ENCODE measurements around the gene MED12L.

Gene MED12L

GRCh38 chr3:151328298-151328995 lies 243.0 kb downstream of the MED12L start:
- ATAC-seq: no peak
- peak overlapping the region; percentile 42 for H3K4me3 Mint-ChIP-seq

GRCh38 chr3:151329363-151329762 lies 243.9 kb downstream of the MED12L start, which contains the start of gene P2RY13:
Gene P2RY13 (minus strand): TSS chr3:151329549. CDS start chr3:151329528, 21 bp downstream.
- H3K4me1 Mint-ChIP-seq: peaks cover 6% of the 10 kb centered on the region
- no peaks in the 10 kb centered on the region for H3K27me3 Mint-ChIP-seq
- no peaks in the 10 kb centered on the region for H3K9me3 Mint-ChIP-seq
- H3K36me3 Mint-ChIP-seq: no peaks in the 10 kb centered on the region
- peak within 1 kb of the TSS; percentile 42 for H3K4me3 Mint-ChIP-seq
- ATAC-seq: no peak
- peak within 1 kb of the TSS; percentile 35 for H3K27ac Mint-ChIP-seq

More at GRCh38 chr3:151328298-151328995, 243.0 kb downstream of the MED12L start:
- Mint-ChIP-seq H3K27ac (peak overlapping the region; percentile 35), H3K27me3 (no peaks in the 10 kb centered on the region), H3K36me3 (no peaks in the 10 kb centered on the region), H3K4me1 (peaks cover 6% of the 10 kb centered on the region), H3K9me3 (no peaks in the 10 kb centered on the region)

GRCh38 chr3:151330379-151330778 lies 244.9 kb downstream of the MED12L start:
- ATAC-seq: no peak

GRCh38 chr3:151330899-151331298 lies 245.4 kb downstream of the MED12L start:
- Mint-ChIP-seq H3K9me3 (no peaks in the 10 kb centered on the region), H3K4me1 (peaks cover 6% of the 10 kb centered on the region), H3K4me3 (no peak overlapping the region), H3K27ac (no peak overlapping the region), H3K27me3 (no peaks in the 10 kb centered on the region), H3K36me3 (no peaks in the 10 kb centered on the region)
- ATAC-seq: no peak

More at GRCh38 chr3:151330379-151330778, 244.9 kb downstream of the MED12L start:
- H3K27ac Mint-ChIP-seq: no peak overlapping the region
- H3K27me3 Mint-ChIP-seq: no peaks in the 10 kb centered on the region
- no peak overlapping the region for H3K4me3 Mint-ChIP-seq
- H3K36me3 Mint-ChIP-seq: no peaks in the 10 kb centered on the region
- peaks cover 6% of the 10 kb centered on the region for H3K4me1 Mint-ChIP-seq
- H3K9me3 Mint-ChIP-seq: no peaks in the 10 kb centered on the region

- Mint-ChIP-seq H3K4me3 (no peak overlapping the region), H3K9me3 (no peaks in the 10 kb centered on the region), H3K27me3 (no peaks in the 10 kb centered on the region), H3K4me1 (peaks cover 6% of the 10 kb centered on the region), H3K27ac (no peak overlapping the region), H3K36me3 (no peaks in the 10 kb centered on the region)
- no peak for ATAC-seq
These were observed 246.2 kb downstream of the MED12L start for GRCh38 chr3:151331696-151332095.

GRCh38 chr3:151345859-151346258 lies 260.4 kb downstream of the MED12L start:
- H3K27ac Mint-ChIP-seq: no peak overlapping the region
- H3K36me3 Mint-ChIP-seq: no peaks in the 10 kb centered on the region
- ATAC-seq: no peak
- no peak overlapping the region for H3K4me3 Mint-ChIP-seq
- H3K9me3 Mint-ChIP-seq: no peaks in the 10 kb centered on the region
- H3K27me3 Mint-ChIP-seq: peaks cover 7% of the 10 kb centered on the region
- H3K4me1 Mint-ChIP-seq: peaks cover 16% of the 10 kb centered on the region

GRCh38 chr3:151346292-151346691 lies 260.8 kb downstream of the MED12L start:
- H3K9me3 Mint-ChIP-seq: no peaks in the 10 kb centered on the region
- H3K27ac Mint-ChIP-seq: no peak overlapping the region
- no peak overlapping the region for H3K4me3 Mint-ChIP-seq
- peaks cover 21% of the 10 kb centered on the region for H3K4me1 Mint-ChIP-seq
- no peaks in the 10 kb centered on the region for H3K36me3 Mint-ChIP-seq
- no peak for ATAC-seq
- H3K27me3 Mint-ChIP-seq: peaks cover 7% of the 10 kb centered on the region

- no peaks in the 10 kb centered on the region for H3K36me3 Mint-ChIP-seq
- no peak overlapping the region for H3K4me3 Mint-ChIP-seq
- no peak for ATAC-seq
- H3K27me3 Mint-ChIP-seq: peaks cover 7% of the 10 kb centered on the region
- no peak overlapping the region for H3K27ac Mint-ChIP-seq
- H3K4me1 Mint-ChIP-seq: peaks cover 32% of the 10 kb centered on the region
- H3K9me3 Mint-ChIP-seq: no peaks in the 10 kb centered on the region
These were observed 262.0 kb downstream of the MED12L start for GRCh38 chr3:151347432-151347831.

GRCh38 chr3:151350656-151351055 lies 265.2 kb downstream of the MED12L start:
- H3K27me3 Mint-ChIP-seq: peaks cover 6% of the 10 kb centered on the region
- no peak for ATAC-seq
- H3K4me3 Mint-ChIP-seq: no peak overlapping the region
- no peaks in the 10 kb centered on the region for H3K36me3 Mint-ChIP-seq
- no peak overlapping the region for H3K27ac Mint-ChIP-seq
- H3K4me1 Mint-ChIP-seq: peaks cover 35% of the 10 kb centered on the region
- no peaks in the 10 kb centered on the region for H3K9me3 Mint-ChIP-seq

- Mint-ChIP-seq H3K27ac (peak overlapping the region; percentile 63), H3K4me1 (peaks cover 29% of the 10 kb centered on the region), H3K36me3 (no peaks in the 10 kb centered on the region), H3K27me3 (peaks cover under 1% of the 10 kb centered on the region), H3K9me3 (no peaks in the 10 kb centered on the region), H3K4me3 (peak overlapping the region; percentile 52)
- ATAC-seq: peak; percentile 68
These were observed 265.8 kb downstream of the MED12L start for GRCh38 chr3:151351219-151351618.

- Mint-ChIP-seq H3K4me3 (peak overlapping the region; percentile 52), H3K9me3 (no peaks in the 10 kb centered on the region), H3K27ac (peak overlapping the region; percentile 63), H3K4me1 (peaks cover 30% of the 10 kb centered on the region), H3K36me3 (no peaks in the 10 kb centered on the region), H3K27me3 (no peaks in the 10 kb centered on the region)
- peak; percentile 43 for ATAC-seq
These were observed 266.2 kb downstream of the MED12L start for GRCh38 chr3:151351648-151352047.

GRCh38 chr3:151356794-151357462 lies 271.5 kb downstream of the MED12L start:
- no peak for ATAC-seq
- Mint-ChIP-seq H3K4me1 (peaks cover 22% of the 10 kb centered on the region), H3K9me3 (no peaks in the 10 kb centered on the region), H3K4me3 (no peak overlapping the region), H3K27me3 (no peaks in the 10 kb centered on the region), H3K36me3 (no peaks in the 10 kb centered on the region), H3K27ac (peak overlapping the region; percentile 41)

- H3K4me3 Mint-ChIP-seq: no peak overlapping the region
- H3K27me3 Mint-ChIP-seq: no peaks in the 10 kb centered on the region
- peaks cover 16% of the 10 kb centered on the region for H3K4me1 Mint-ChIP-seq
- no peak for ATAC-seq
- H3K9me3 Mint-ChIP-seq: no peaks in the 10 kb centered on the region
- no peaks in the 10 kb centered on the region for H3K36me3 Mint-ChIP-seq
- H3K27ac Mint-ChIP-seq: peak overlapping the region; percentile 41
These were observed 272.0 kb downstream of the MED12L start for GRCh38 chr3:151357463-151357850.

- Mint-ChIP-seq H3K4me1 (peaks cover under 1% of the 10 kb centered on the region), H3K36me3 (no peaks in the 10 kb centered on the region), H3K27me3 (no peaks in the 10 kb centered on the region), H3K9me3 (no peaks in the 10 kb centered on the region), H3K4me3 (no peak overlapping the region), H3K27ac (no peak overlapping the region)
- no peak for ATAC-seq
These were observed 277.3 kb downstream of the MED12L start for GRCh38 chr3:151362751-151363174.

GRCh38 chr3:151366993-151367392 lies 281.5 kb downstream of the MED12L start:
- Mint-ChIP-seq H3K9me3 (no peaks in the 10 kb centered on the region), H3K27ac (no peak overlapping the region), H3K4me1 (no peaks in the 10 kb centered on the region), H3K27me3 (no peaks in the 10 kb centered on the region), H3K4me3 (no peak overlapping the region), H3K36me3 (no peaks in the 10 kb centered on the region)
- ATAC-seq: no peak

GRCh38 chr3:151367448-151367847 lies 282.0 kb downstream of the MED12L start:
- ATAC-seq: no peak
- no peaks in the 10 kb centered on the region for H3K4me1 Mint-ChIP-seq
- no peaks in the 10 kb centered on the region for H3K9me3 Mint-ChIP-seq
- no peak overlapping the region for H3K4me3 Mint-ChIP-seq
- H3K27me3 Mint-ChIP-seq: no peaks in the 10 kb centered on the region
- H3K27ac Mint-ChIP-seq: no peak overlapping the region
- H3K36me3 Mint-ChIP-seq: no peaks in the 10 kb centered on the region

Measured in stimulated activated memory B cell treated with anti-CD40 and anti-IgM and Interleukin-4, amounts not matched to agents 10 μg/mL and 1 μg/mL and 100 μg/mL, for 72 hours (primary cell).